ENCODE measurements around the gene TSPAN8.

DNA sequence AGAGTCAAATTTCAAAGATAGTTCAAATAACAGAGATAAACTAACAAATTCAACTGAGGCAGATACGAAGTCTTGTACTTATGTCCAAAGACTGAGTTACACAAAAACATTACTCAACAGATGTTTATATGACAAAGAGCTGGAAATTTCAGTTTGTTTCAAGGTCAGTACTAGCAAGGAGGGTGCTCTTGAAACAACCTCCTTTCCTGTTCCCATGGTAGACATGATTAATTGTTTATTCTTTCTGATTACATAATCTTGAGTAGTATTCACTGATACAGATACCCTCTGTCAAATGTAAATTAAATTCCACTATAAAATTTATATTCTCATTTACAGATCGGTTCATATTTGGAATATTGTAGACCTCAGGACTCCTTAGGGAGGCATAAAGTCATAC lies 23.4 kb downstream of the TSPAN8 start:
- TF ChIP-seq, protein P1, sequence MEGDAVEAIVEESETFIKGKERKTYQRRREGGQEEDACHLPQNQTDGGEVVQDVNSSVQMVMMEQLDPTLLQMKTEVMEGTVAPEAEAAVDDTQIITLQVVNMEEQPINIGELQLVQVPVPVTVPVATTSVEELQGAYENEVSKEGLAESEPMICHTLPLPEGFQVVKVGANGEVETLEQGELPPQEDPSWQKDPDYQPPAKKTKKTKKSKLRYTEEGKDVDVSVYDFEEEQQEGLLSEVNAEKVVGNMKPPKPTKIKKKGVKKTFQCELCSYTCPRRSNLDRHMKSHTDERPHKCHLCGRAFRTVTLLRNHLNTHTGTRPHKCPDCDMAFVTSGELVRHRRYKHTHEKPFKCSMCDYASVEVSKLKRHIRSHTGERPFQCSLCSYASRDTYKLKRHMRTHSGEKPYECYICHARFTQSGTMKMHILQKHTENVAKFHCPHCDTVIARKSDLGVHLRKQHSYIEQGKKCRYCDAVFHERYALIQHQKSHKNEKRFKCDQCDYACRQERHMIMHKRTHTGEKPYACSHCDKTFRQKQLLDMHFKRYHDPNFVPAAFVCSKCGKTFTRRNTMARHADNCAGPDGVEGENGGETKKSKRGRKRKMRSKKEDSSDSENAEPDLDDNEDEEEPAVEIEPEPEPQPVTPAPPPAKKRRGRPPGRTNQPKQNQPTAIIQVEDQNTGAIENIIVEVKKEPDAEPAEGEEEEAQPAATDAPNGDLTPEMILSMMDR (tag by site-specific recombination; IDR thresholded peaks at IDR 0.05): no peak
- no peak for TF ChIP-seq ZNF24 (tag by site-specific recombination; IDR thresholded peaks at IDR 0.05)

Measured in HEK293 (cell line).